HG03135 (cell line): ENCODE results near the gene KDELR1.
"Not testable (repeated sequence)": the region's sequence is repeated elsewhere in the genome, so short reads cannot be mapped to it uniquely, and the experiment has no call there.

Experiments
- ATAC-seq: cut with Tn5 transposase; IDR thresholded peaks from one replicate; pipeline ENCODE4 v1.9.1; 2021; ENCODE audit warnings: mild to moderate bottlenecking, moderate library complexity; ENCODE audit not compliant: unreplicated experiment

The KDELR1 gene

DNA sequence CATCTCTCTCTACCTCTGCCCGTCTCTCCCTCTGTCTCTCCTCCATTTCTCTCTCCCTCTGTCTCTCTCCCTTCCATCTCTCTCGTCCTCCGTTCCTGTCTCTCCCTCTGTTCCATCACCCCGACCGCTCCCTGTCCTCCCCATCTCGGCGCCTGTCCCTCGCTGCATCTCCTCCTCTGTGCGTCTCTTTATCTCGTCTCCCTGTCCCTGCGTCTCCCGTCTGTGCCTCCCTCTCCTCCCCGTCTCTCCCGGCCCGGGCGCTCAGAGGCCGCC is 6.7 kb upstream of the KDELR1 start:
- ATAC-seq = no peak

DNA sequence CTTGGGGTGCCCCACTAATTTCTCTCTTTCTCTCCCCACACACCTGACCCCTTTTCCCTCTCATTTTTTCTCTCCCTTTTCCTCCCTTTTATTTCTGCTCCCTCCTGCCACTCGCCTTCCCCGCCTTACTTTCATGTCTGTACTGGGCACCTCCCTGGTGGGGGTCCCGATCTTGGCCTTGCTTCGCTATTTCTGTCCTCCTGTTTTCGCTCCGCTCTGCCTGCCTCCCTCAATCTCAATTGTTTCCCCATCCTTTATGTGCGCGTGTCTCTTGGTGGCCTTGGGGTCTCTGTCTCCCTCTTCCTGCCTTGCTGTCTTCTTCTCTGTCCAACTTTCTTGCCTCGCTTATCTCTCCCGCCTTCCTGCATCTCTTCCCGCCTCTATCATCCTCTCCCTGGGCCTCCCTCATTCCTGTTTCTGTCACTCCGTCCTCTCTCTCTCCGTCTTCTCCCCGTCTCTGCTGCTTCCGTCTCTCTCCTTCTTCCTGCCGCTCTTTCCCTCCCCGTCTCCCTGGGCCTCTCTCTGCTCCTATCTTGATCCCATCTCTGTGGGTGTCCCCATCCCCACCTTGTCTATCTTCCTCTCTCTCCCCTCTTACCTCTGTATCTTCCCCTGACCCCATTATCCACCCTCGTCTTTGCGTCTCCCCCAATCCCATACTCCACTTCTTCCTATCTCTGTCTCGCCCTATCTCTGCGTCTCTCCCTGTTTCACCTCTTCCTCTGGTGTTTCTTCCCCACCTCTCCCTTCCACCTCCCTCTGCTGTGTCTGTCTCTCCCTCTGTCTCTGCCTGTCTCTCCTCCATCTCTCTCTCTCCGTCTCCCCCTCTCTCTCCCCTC is 6.1 kb upstream of the KDELR1 start:
- no peak for ATAC-seq

DNA sequence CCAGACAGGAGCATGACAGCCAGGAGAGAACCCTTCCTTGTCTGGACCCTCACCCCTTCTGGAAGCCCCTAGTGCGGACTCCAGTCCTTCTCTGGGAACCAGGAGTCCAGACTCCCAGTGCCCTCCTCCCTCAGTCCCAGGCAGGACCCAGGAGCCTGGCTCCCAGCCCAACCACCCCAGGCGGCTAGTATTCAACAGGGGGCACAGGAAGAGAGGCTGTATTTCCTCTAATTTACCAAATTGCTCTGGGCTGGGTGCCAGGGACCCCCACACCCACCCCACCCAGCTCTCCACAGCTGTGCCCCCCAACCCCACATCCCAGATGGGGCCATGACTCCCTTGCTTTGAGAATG is 5.4 kb upstream of the KDELR1 start:
- ATAC-seq = no peak

DNA sequence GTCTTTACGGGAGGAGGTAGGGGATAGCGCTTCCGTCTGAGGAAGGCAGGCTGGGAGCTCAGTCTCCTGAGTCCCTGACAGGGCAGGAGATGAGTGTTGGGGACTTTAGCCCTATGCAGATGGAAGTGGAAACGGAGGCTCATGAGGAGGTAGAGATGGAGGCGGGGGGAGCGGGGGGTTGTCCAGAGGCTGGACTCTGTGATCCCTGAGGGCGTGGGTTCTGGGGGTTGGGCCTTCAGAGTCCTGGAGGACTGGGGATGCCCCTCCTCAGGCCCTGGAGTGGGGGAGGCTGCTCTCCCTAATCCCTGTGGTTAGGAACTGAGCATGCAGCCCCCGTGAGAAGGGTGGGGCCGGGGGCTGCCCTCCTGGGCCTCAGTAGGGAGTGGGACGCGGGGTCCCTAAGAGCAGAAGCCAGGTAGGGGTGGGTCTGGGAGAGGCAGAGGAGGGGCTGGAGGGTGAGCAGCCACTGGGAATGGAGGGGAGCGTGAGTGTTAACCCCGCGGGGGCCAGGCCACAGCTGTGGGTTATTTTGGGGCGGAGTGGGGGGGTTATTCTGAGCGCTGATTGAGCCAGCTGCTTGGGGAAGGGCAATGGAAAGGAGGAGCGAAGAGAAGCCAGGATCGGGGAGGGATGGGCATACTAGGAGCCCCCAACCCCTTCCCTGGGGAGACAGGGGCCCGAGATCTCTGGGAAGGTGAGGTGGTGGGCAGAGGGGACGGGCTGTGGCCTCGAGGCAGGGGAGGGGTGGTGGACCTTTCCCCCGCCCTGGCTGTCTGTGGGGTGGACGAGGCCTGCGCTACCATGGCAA is 4.9 kb upstream of the KDELR1 start:
- no peak for ATAC-seq

DNA sequence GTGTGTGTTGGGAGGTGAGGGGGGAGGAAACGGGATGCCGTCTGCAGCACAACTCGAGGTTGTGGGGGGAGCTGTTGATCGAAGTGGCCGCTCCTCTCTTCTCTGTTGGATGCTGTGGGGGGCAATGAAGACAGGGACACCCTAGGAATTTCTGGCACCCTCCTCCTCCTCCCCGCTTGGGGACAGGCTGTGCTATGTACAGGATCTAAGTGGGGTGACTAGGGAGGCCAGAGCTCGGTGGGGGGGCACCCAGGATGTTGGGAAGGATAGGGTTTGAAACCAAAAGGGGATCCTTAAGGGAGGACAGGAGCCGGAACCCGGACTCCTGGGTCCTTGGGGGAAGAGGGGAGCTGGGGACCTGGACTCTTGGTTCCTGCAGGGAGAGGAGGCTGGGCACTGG is 4.1 kb upstream of the KDELR1 start:
- ATAC-seq = no peak

DNA sequence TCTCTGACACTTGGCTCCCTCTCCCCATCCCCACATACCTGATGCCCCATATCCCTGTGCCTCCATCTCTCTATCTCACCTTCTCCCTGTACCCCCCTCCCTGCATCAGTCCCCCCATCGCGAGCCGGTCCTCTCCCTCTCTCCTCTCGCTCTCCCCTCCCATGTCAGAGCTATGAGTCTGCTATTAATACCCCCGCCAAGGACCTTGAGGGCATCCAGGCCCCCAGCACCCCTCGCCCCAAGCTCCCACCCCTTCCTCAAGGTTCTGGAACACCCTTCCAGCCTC is 3.8 kb upstream of the KDELR1 start:
- ATAC-seq = no peak

DNA sequence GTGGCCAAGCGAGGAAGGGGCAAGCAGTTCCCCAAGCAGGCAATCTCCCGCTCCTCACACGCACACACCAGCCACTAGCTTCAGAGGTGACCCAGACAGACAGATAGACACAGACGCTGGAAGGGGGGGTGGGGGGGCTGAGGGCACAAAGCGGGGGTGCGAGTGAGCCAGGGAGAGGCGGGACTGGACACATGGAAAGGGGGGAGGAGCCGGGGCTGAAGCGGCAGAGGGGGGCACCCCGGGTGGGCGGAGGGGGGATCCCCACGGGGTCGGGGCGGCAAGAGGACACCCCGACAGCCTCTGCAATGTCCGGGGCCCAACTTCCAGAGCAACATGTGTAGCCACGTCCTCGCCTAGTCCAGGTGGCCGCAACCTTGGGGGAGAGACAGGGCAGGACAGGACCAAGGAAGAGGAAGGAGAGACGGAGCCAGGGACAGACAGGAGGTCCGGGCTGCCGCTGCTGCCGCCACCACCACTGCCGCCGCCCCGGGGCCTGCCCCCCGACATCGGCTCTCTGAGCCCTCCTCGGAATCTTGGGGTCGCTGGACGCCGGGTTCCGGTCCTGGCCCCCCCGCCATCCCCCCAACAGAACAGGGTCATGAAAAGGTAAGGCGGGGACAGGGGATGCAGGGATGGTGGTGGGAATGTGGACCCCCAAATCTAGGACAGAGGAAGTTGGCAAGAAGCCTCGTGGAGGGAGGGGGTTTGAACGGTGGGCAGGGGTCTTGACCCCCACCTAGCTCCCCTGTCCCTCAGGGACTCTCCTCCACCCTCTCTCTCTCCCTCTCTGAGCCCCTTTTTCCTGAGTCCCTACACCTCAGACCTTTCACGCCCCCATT is 3.2 kb upstream of the KDELR1 start:
- ATAC-seq = no peak

GRCh38 chr19:48393559-48394330 is 2.4 kb upstream of the KDELR1 start, which contains the start of gene GRIN2D:
TSS of gene GRIN2D (plus strand) at chr19:48393668. CDS start at chr19:48398393, 4,725 bp downstream.
- no peak for ATAC-seq

DNA sequence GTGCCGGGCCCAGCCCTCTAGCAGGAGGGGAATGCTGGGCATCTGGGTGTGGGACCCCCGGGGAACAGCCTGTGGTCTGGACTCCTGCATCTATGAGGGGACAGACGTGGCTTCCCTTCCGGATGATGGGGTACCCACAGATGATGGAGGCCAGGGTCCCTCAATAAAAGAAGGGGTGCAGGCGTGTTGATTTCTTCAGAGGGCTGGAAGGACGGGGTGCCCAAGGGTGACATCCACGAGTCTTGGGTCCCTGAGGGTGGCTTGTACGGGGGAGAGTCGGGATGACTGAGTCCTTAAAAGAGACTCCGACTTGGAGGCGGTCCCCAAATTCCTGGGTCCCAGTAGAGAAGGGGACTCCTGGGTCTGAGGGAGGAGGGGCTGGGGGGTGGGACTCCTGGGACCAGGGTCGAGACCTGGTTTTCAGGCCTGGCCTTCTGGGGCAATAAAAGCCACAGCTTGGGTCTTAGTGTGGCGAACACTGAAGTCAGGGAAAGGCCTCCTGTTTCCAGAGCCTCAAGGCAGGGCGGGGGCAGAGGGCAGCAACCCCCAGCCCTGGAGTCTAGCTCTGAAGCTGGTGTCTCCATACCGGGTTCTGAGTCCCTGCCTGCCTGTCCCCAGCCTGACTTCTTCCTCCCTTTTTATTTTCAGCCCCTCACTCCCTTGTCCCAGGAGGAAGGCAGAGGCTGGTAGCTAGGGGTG is 1.7 kb upstream of the KDELR1 start:
- ATAC-seq = no peak

- not testable (repeated sequence) for ATAC-seq
These were observed 624 bp upstream of the KDELR1 start for GRCh38 chr19:48392006-48392344.

- no peak for ATAC-seq
These were observed 907 bp downstream of the KDELR1 start for GRCh38 chr19:48390188-48391099.

GRCh38 chr19:48386981-48387380 is 4.4 kb downstream of the KDELR1 start:
- no peak for ATAC-seq

DNA sequence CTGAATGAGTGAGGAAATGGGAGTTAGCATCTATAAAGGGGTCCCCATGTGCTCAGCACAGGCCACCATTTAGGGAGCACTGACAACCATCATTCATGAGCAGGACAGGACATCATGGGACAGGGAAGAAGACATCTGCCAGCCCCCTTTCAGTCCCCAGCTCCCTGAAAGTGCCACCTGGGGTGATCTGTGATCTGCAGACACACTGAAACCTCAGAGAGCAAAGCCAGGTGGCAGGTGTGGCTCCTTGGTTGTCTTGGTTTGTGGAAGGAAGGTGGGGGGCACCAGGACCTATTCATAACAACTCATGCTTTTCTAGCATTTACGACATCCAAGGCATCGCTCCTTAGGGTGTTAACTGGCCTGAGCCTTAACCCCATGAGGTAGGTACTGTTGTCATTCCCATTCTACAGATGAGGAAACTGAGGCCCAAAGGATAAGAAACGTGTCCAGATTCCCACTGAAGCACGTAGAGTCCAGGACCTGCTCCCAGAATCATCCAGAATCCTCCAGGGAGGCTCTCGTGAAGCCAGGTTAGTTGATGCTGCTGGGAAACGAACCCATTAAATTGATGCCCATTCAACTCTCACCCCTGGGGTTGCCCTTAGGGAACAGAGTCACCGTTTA is 5.8 kb downstream of the KDELR1 start:
- ATAC-seq = no peak

GRCh38 chr19:48382286-48382685 is 9.1 kb downstream of the KDELR1 start:
- no peak for ATAC-seq

DNA sequence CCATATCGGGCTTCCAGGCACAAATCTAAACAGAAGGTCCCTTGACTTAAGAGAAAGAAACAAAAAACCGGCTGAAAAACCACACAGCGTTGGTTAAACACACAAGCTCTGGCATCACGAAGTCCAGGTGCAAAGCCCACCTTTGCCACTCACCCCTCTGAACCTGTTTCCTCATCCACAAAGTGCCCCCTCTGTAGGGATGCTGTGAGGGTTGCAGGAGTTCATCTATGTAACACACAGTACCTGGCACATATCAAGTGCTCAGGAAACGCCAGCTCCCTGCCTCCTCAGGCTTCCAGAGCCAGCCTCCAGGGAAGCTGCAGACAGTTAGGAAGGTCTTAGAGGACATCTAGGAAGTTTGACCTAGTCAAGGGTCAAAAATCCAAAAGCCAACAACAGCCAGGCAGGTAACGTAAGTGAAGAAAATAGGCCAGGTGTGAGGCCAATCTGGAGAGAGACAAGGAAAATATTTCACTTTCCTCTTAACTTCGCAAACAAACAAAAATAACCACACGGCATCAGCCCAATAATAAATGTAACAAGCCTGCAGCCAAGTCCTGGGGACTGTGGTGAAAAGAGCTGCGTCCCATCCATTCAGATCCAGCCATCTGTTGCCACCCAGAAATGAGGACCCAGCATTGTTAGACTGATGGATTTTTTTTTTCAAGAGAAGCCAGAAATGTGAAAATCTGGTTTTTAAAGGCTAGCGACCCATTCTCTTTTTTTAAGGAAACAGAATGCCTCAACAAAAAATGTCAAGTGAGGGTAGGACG is 10.0 kb downstream of the KDELR1 start:
- ATAC-seq = no peak

- ATAC-seq = no peak
These were observed 12.3 kb downstream of the KDELR1 start for GRCh38 chr19:48379058-48379457.

DNA sequence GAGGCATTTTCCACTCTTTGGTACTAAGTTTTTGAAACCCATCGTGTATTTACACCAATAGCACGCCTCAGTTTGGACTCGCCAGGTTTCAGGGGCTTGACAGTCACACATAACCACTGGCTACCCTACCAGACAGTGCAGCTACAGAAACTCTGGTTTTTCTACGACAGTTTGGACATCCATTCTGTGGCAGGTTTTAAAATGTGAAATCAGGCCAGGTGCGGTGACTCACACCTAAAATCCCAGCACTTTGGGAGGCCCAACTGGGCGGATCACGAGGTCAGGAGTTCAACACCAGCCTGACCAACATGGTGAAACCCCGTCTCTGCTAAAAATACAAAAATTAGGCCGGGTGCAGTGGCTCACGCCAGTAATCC is 13.2 kb downstream of the KDELR1 start:
- no peak for ATAC-seq

GRCh38 chr19:48373567-48373966 is 17.8 kb downstream of the KDELR1 start:
- ATAC-seq = no peak
